Activated naive CD8-positive, alpha-beta T cell (primary cell): Measurements from ENCODE around the gene DCHS2.

Experiments used
- H3K27ac Mint-ChIP-seq: one replicate; pipeline ENCODE4 v1.8.0; 2021; ENCODE audit warnings: mixed read lengths
- H3K27me3 Mint-ChIP-seq: one replicate; pipeline ENCODE4 v1.8.0; 2021; ENCODE audit warnings: mixed read lengths
- H3K36me3 Mint-ChIP-seq: one replicate; pipeline ENCODE4 v1.8.0; 2021; ENCODE audit warnings: mixed read lengths
- H3K4me1 Mint-ChIP-seq: one replicate; pipeline ENCODE4 v1.8.0; 2021; ENCODE audit warnings: low read depth, mixed read lengths
- H3K4me3 Mint-ChIP-seq: one replicate; pipeline ENCODE4 v1.8.0; 2021; ENCODE audit warnings: mild to moderate bottlenecking, mixed read lengths
- H3K9me3 Mint-ChIP-seq: one replicate; pipeline ENCODE4 v1.8.0; 2021; ENCODE audit warnings: low read depth, mixed read lengths

Gene DCHS2

GRCh38 chr4:154471526-154472331, 19.9 kb downstream of the DCHS2 start:
- H3K27me3 Mint-ChIP-seq, result peaks cover 15% of the 10 kb centered on the region
- no peaks in the 10 kb centered on the region for H3K4me1 Mint-ChIP-seq
- H3K27ac Mint-ChIP-seq, result no peak overlapping the region
- no peaks in the 10 kb centered on the region for H3K36me3 Mint-ChIP-seq
- no peak overlapping the region for H3K4me3 Mint-ChIP-seq
- no peaks in the 10 kb centered on the region for H3K9me3 Mint-ChIP-seq

- H3K4me1 Mint-ChIP-seq, result no peaks in the 10 kb centered on the region
- H3K4me3 Mint-ChIP-seq, result no peak overlapping the region
- H3K27ac Mint-ChIP-seq, result no peak overlapping the region
- H3K36me3 Mint-ChIP-seq, result no peaks in the 10 kb centered on the region
- H3K27me3 Mint-ChIP-seq, result peaks cover 14% of the 10 kb centered on the region
- no peaks in the 10 kb centered on the region for H3K9me3 Mint-ChIP-seq
These were observed 20.6 kb downstream of the DCHS2 start for GRCh38 chr4:154471032-154471431.

- Mint-ChIP-seq H3K27me3 (peaks cover 8% of the 10 kb centered on the region), H3K4me3 (no peak overlapping the region), H3K27ac (no peak overlapping the region), H3K36me3 (no peaks in the 10 kb centered on the region), H3K9me3 (no peaks in the 10 kb centered on the region), H3K4me1 (no peaks in the 10 kb centered on the region)
These were observed 23.7 kb downstream of the DCHS2 start for GRCh38 chr4:154467886-154468285.

- H3K36me3 Mint-ChIP-seq, result no peaks in the 10 kb centered on the region
- H3K27ac Mint-ChIP-seq, result no peak overlapping the region
- H3K27me3 Mint-ChIP-seq, result peaks cover 10% of the 10 kb centered on the region
- H3K4me3 Mint-ChIP-seq, result no peak overlapping the region
- H3K9me3 Mint-ChIP-seq, result no peaks in the 10 kb centered on the region
- no peaks in the 10 kb centered on the region for H3K4me1 Mint-ChIP-seq
These were observed 25.3 kb downstream of the DCHS2 start for GRCh38 chr4:154466336-154466735.

GRCh38 chr4:154465085-154465484, 26.5 kb downstream of the DCHS2 start:
- Mint-ChIP-seq H3K4me3 (no peak overlapping the region), H3K9me3 (no peaks in the 10 kb centered on the region), H3K27me3 (peaks cover 10% of the 10 kb centered on the region), H3K4me1 (no peaks in the 10 kb centered on the region), H3K27ac (no peak overlapping the region), H3K36me3 (no peaks in the 10 kb centered on the region)

- no peak overlapping the region for H3K4me3 Mint-ChIP-seq
- no peaks in the 10 kb centered on the region for H3K36me3 Mint-ChIP-seq
These were observed 26.9 kb downstream of the DCHS2 start for GRCh38 chr4:154464654-154465053.

GRCh38 chr4:154462081-154462810, 29.4 kb downstream of the DCHS2 start:
- H3K27me3 Mint-ChIP-seq, result peaks cover 11% of the 10 kb centered on the region
- H3K36me3 Mint-ChIP-seq, result no peaks in the 10 kb centered on the region
- no peaks in the 10 kb centered on the region for H3K4me1 Mint-ChIP-seq
- no peak overlapping the region for H3K4me3 Mint-ChIP-seq
- no peaks in the 10 kb centered on the region for H3K9me3 Mint-ChIP-seq
- H3K27ac Mint-ChIP-seq, result no peak overlapping the region

More at GRCh38 chr4:154464654-154465053, 26.9 kb downstream of the DCHS2 start:
- Mint-ChIP-seq H3K27me3 (peaks cover 8% of the 10 kb centered on the region), H3K4me1 (no peaks in the 10 kb centered on the region), H3K27ac (no peak overlapping the region), H3K9me3 (no peaks in the 10 kb centered on the region)

GRCh38 chr4:154457471-154457870, 34.1 kb downstream of the DCHS2 start:
- H3K36me3 Mint-ChIP-seq, result no peaks in the 10 kb centered on the region
- peaks cover 9% of the 10 kb centered on the region for H3K27me3 Mint-ChIP-seq
- H3K9me3 Mint-ChIP-seq, result no peaks in the 10 kb centered on the region
- H3K4me1 Mint-ChIP-seq, result no peaks in the 10 kb centered on the region
- H3K4me3 Mint-ChIP-seq, result no peak overlapping the region
- no peak overlapping the region for H3K27ac Mint-ChIP-seq

- no peak overlapping the region for H3K4me3 Mint-ChIP-seq
- no peak overlapping the region for H3K27ac Mint-ChIP-seq
- H3K27me3 Mint-ChIP-seq, result peaks cover 9% of the 10 kb centered on the region
- H3K4me1 Mint-ChIP-seq, result no peaks in the 10 kb centered on the region
- no peaks in the 10 kb centered on the region for H3K36me3 Mint-ChIP-seq
- H3K9me3 Mint-ChIP-seq, result no peaks in the 10 kb centered on the region
These were observed 34.7 kb downstream of the DCHS2 start for GRCh38 chr4:154456889-154457288.

GRCh38 chr4:154456240-154456639, 35.4 kb downstream of the DCHS2 start:
- no peaks in the 10 kb centered on the region for H3K4me1 Mint-ChIP-seq
- H3K4me3 Mint-ChIP-seq, result no peak overlapping the region
- H3K27ac Mint-ChIP-seq, result no peak overlapping the region
- no peaks in the 10 kb centered on the region for H3K36me3 Mint-ChIP-seq
- peaks cover 7% of the 10 kb centered on the region for H3K27me3 Mint-ChIP-seq
- H3K9me3 Mint-ChIP-seq, result no peaks in the 10 kb centered on the region

- peaks cover 7% of the 10 kb centered on the region for H3K27me3 Mint-ChIP-seq
- no peaks in the 10 kb centered on the region for H3K36me3 Mint-ChIP-seq
- no peaks in the 10 kb centered on the region for H3K4me1 Mint-ChIP-seq
- H3K27ac Mint-ChIP-seq, result no peak overlapping the region
- H3K4me3 Mint-ChIP-seq, result no peak overlapping the region
- H3K9me3 Mint-ChIP-seq, result no peaks in the 10 kb centered on the region
These were observed 36.5 kb downstream of the DCHS2 start for GRCh38 chr4:154455111-154455510.

GRCh38 chr4:154454710-154455109, 36.9 kb downstream of the DCHS2 start:
- H3K27ac Mint-ChIP-seq, result no peak overlapping the region
- H3K4me1 Mint-ChIP-seq, result no peaks in the 10 kb centered on the region
- no peaks in the 10 kb centered on the region for H3K9me3 Mint-ChIP-seq
- H3K4me3 Mint-ChIP-seq, result no peak overlapping the region
- peaks cover 7% of the 10 kb centered on the region for H3K27me3 Mint-ChIP-seq
- H3K36me3 Mint-ChIP-seq, result no peaks in the 10 kb centered on the region

- H3K4me3 Mint-ChIP-seq, result no peak overlapping the region
- H3K27ac Mint-ChIP-seq, result no peak overlapping the region
- no peaks in the 10 kb centered on the region for H3K36me3 Mint-ChIP-seq
- no peaks in the 10 kb centered on the region for H3K27me3 Mint-ChIP-seq
- no peaks in the 10 kb centered on the region for H3K9me3 Mint-ChIP-seq
- no peaks in the 10 kb centered on the region for H3K4me1 Mint-ChIP-seq
These were observed 38.7 kb downstream of the DCHS2 start for GRCh38 chr4:154452798-154453346.

- H3K4me3 Mint-ChIP-seq, result no peak overlapping the region
- H3K4me1 Mint-ChIP-seq, result no peaks in the 10 kb centered on the region
- no peaks in the 10 kb centered on the region for H3K27me3 Mint-ChIP-seq
- no peaks in the 10 kb centered on the region for H3K9me3 Mint-ChIP-seq
- no peak overlapping the region for H3K27ac Mint-ChIP-seq
- no peaks in the 10 kb centered on the region for H3K36me3 Mint-ChIP-seq
These were observed 40.6 kb downstream of the DCHS2 start for GRCh38 chr4:154450966-154451365.

- H3K27ac Mint-ChIP-seq, result no peak overlapping the region
- H3K4me3 Mint-ChIP-seq, result no peak overlapping the region
- H3K9me3 Mint-ChIP-seq, result no peaks in the 10 kb centered on the region
- no peaks in the 10 kb centered on the region for H3K4me1 Mint-ChIP-seq
- peaks cover 3% of the 10 kb centered on the region for H3K27me3 Mint-ChIP-seq
- H3K36me3 Mint-ChIP-seq, result no peaks in the 10 kb centered on the region
These were observed 46.6 kb downstream of the DCHS2 start for GRCh38 chr4:154444958-154445357.
